Smooth muscle cell (in vitro differentiated cells): ENCODE measurements around the gene AFDN. TPM values are rescaled to one million over a fixed set of nuclear protein-coding genes. Genes with fewer than 3 reads are reported as not detected.

Experiments
- DNase-seq: peaks from one replicate; lab custom pipeline; 2025; ENCODE audit not compliant: unreplicated experiment; lab: John Stamatoyannopoulos, UW
- H2AFZ ChIP-seq: fragments of 200-600 bp; sonication (generic); 2 replicates; pipeline ENCODE4 v1.6.0; 2016; ENCODE audit warnings: antibody characterized with exemption, low read depth, mild to moderate bottlenecking
- H3F3A ChIP-seq: fragments of 200-600 bp; sonication (generic); 2 replicates; pipeline ENCODE4 v1.6.0; 2017; ENCODE audit warnings: antibody characterized with exemption, low read depth
- H3K27ac ChIP-seq: fragments of 200-600 bp; sonication (generic); 2 replicates; pipeline ENCODE4 v1.5.1; 2016; ENCODE audit warnings: low read depth, mild to moderate bottlenecking
- H3K27me3 ChIP-seq: fragments of 200-600 bp; sonication (generic); 2 replicates; pipeline ENCODE4 v1.6.1; 2016; ENCODE audit warnings: low read depth, mild to moderate bottlenecking
- H3K36me3 ChIP-seq: fragments of 200-600 bp; sonication (generic); 2 replicates; pipeline ENCODE4 v1.5.1; 2016; ENCODE audit warnings: low read depth
- H3K4me1 ChIP-seq: fragments of 200-600 bp; sonication (generic); 2 replicates; pipeline ENCODE4 v1.5.1; 2016; ENCODE audit warnings: low read depth
- H3K4me2 ChIP-seq: fragments of 200-600 bp; sonication (generic); 2 replicates; pipeline ENCODE4 v1.6.0; 2016; ENCODE audit warnings: mild to moderate bottlenecking
- H3K4me3 ChIP-seq: fragments of 200-600 bp; sonication (generic); 2 replicates; pipeline ENCODE4 v1.5.1; 2016; ENCODE audit warnings: mild to moderate bottlenecking
- H3K79me2 ChIP-seq: fragments of 200-600 bp; sonication (generic); 2 replicates; pipeline ENCODE4 v1.6.0; 2016; ENCODE audit warnings: low read depth, mild to moderate bottlenecking
- H3K9ac ChIP-seq: fragments of 200-600 bp; sonication (generic); 2 replicates; pipeline ENCODE4 v1.6.0; 2016; ENCODE audit warnings: low read depth
- H3K9me3 ChIP-seq: fragments of 200-600 bp; sonication (generic); replicated peaks from 2 replicates; pipeline ENCODE4 v1.5.1; 2016; ENCODE audit warnings: low read depth
- H4K20me1 ChIP-seq: fragments of 200-600 bp; sonication (generic); 2 replicates; pipeline ENCODE4 v1.6.0; 2016; ENCODE audit warnings: low read depth
- CTCF ChIP-seq: fragments of 200-600 bp; sonication (generic); IDR thresholded peaks from 2 replicates; pipeline ENCODE4 v1.5.1; 2017; ENCODE audit warnings: borderline replicate concordance, mild to moderate bottlenecking, antibody characterized with exemption; ENCODE audit not compliant: insufficient read depth, poor library complexity, severe bottlenecking
- WGBS: methylation state at CpG from one replicate; pipeline ENCODE4 v1.1.7; 2016; ENCODE audit warnings: low lambda C conversion rate; 5-methylcytosine and 5-hydroxymethylcytosine counted together
- polyA plus RNA-seq: library from polyadenylated mRNA; unstranded; fragments of >200 nt; fragmentation: Nextera tagmentation; extraction: Ambion mirVana; gene quantifications from 2 replicates; pipeline ENCODE4 v1.2.1, GENCODE V29; 2016
- total RNA-seq: library from RNA; depleted of rRNA; stranded (reverse); fragments of >200 nt; gene quantifications from 2 replicates; pipeline ENCODE4 v1.2.3, GENCODE V29; 2014

The AFDN gene
- total and polyA plus RNA-seq, 2 experiments from 2014 or later, result 52.3 to 98.8 TPM

DNA sequence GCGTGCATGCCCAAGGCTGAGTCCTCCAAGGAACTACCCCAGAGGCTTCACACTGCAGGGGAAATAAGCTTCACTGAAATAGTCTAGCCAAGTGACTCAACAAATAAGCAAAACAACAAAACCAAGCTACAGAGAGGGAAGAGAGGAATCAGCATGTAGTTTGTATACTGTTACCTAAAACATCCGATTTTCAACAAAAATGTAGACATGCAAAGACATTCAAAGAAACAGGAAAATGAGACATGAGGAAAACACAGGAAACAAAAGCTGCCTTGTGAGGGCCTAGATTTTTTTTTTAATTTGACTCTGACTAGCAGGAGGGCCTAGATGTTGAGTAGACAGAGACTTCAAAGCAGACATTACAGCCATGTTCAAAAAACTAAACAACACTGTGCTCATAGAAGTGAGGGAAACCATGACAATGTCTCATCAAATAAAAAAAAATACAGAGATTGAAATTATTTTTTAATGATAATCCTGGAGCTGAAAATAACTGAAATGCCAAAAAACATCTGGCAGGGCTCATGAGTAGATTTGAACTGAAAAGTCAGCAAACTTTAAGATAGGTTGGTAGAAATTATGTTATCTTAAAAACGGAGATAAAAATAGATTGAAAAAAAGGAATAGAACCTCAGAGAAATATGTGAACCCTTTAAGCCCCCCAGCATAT, 154.3 kb downstream of the AFDN start:
- Histone ChIP-seq H3F3A (no peaks in the 10 kb centered on the region), H3K4me2 (no peak overlapping the region), H3K9ac (no peak overlapping the region), H3K4me1 (no peaks in the 10 kb centered on the region), H3K79me2 (no peaks in the 10 kb centered on the region), H4K20me1 (no peaks in the 10 kb centered on the region), H3K36me3 (no peaks in the 10 kb centered on the region), H2AFZ (peak overlapping the region; percentile 59), H3K9me3 (no peaks in the 10 kb centered on the region), H3K4me3 (no peak overlapping the region), H3K27me3 (no peaks in the 10 kb centered on the region), H3K27ac (peak overlapping the region; percentile 58)
- 51% methylated on average over 3 of the region's 3 CpGs for WGBS
- DNase-seq, result no peak
- TF ChIP-seq CTCF, result no peak

GRCh38 chr6:167981916-167982462, 155.3 kb downstream of the AFDN start:
- H4K20me1 ChIP-seq, result no peaks in the 10 kb centered on the region
- TF ChIP-seq CTCF, result no peak
- H3K4me2 ChIP-seq, result no peak overlapping the region

GRCh38 chr6:167984144-167984719, 157.5 kb downstream of the AFDN start:
- H3K36me3 ChIP-seq, result no peaks in the 10 kb centered on the region
- H3K27me3 ChIP-seq, result no peaks in the 10 kb centered on the region
- no peaks in the 10 kb centered on the region for H3F3A ChIP-seq
- no peak overlapping the region for H3K4me3 ChIP-seq
- no peaks in the 10 kb centered on the region for H3K4me1 ChIP-seq
- WGBS, result 93% methylated on average over 11 of the region's 11 CpGs
- no peak for DNase-seq
- H3K27ac ChIP-seq, result no peak overlapping the region
- TF ChIP-seq CTCF, result no peak
- H3K4me2 ChIP-seq, result no peak overlapping the region
- no peak overlapping the region for H3K9ac ChIP-seq
- H3K9me3 ChIP-seq, result no peaks in the 10 kb centered on the region
- no peaks in the 10 kb centered on the region for H3K79me2 ChIP-seq
- no peak overlapping the region for H2AFZ ChIP-seq
- H4K20me1 ChIP-seq, result no peaks in the 10 kb centered on the region

More at GRCh38 chr6:167981916-167982462, 155.3 kb downstream of the AFDN start:
- 87% methylated on average over 7 of the region's 7 CpGs for WGBS
- no peak overlapping the region for H2AFZ ChIP-seq
- H3K36me3 ChIP-seq, result no peaks in the 10 kb centered on the region
- no peak overlapping the region for H3K27ac ChIP-seq
- no peaks in the 10 kb centered on the region for H3F3A ChIP-seq
- H3K4me3 ChIP-seq, result no peak overlapping the region
- no peaks in the 10 kb centered on the region for H3K27me3 ChIP-seq
- no peak for DNase-seq
- no peak overlapping the region for H3K9ac ChIP-seq
- H3K4me1 ChIP-seq, result no peaks in the 10 kb centered on the region
- H3K79me2 ChIP-seq, result no peaks in the 10 kb centered on the region
- no peaks in the 10 kb centered on the region for H3K9me3 ChIP-seq
